Keratinocyte (primary cell): ENCODE measurements around the gene CHD2.

Experiments
- CTCF ChIP-seq, 3 experiments: IDR thresholded peaks in 1 of 3; conservative IDR thresholded peaks in 1 of 3; optimal IDR thresholded peaks in 1 of 3; 2 replicates in 2 of 3; 3 replicates in 1 of 3; pipeline versions ENCODE3 to v1.5.1; 2011; ENCODE audit warnings: low read length in 3 of 3, mild to moderate bottlenecking in 3 of 3, moderate library complexity in 2 of 3, control low read depth in 1 of 3, inconsistent platforms in 1 of 3; ENCODE audit not compliant: insufficient read depth in 2 of 3; ENCODE audit errors: extremely low read depth in 1 of 3
- EZH2 ChIP-seq: IDR thresholded peaks from one replicate; pipeline ENCODE4 v1.6.1; 2012; ENCODE audit warnings: inconsistent platforms, mild to moderate bottlenecking, low read length, moderate library complexity

GRCh38 chr15:92936138-92936537, 36.0 kb downstream of the CHD2 start:
- no peak for TF ChIP-seq CTCF (optimal IDR thresholded peaks at IDR 0.05 in 1 of 3, IDR thresholded peaks at IDR 0.05 in 1 of 3, conservative IDR thresholded peaks at IDR 0.05 in 1 of 3; ENCODE audit: extremely low read depth in 1 of 3, insufficient read depth in 2 of 3, low read length in 3 of 3)
- TF ChIP-seq EZH2 = no peak
